GM12865 (cell line): Measurements from ENCODE around the gene HOGA1.
"Not testable (repeated sequence)": the region's sequence is repeated elsewhere in the genome, so short reads cannot be mapped to it uniquely, and the experiment has no call there.

Experiments used
- DNase-seq: peaks from one replicate; pipeline ENCODE4 v3.0.0; 2010; ENCODE audit warnings: low read depth
- H3K4me3 ChIP-seq: 2 replicates; pipeline ENCODE4 v1.5.1; 2011; ENCODE audit warnings: mild to moderate bottlenecking, low read depth, low read length, control low read depth
- TF ChIP-seq, protein P1 (sequence below): IDR thresholded peaks from 2 replicates; pipeline ENCODE4 v1.5.1; 2011; ENCODE audit warnings: low read length, control low read depth, low read depth, inconsistent platforms; ENCODE audit not compliant: insufficient read depth; ENCODE audit errors: missing control alignments

The HOGA1 gene

DNA sequence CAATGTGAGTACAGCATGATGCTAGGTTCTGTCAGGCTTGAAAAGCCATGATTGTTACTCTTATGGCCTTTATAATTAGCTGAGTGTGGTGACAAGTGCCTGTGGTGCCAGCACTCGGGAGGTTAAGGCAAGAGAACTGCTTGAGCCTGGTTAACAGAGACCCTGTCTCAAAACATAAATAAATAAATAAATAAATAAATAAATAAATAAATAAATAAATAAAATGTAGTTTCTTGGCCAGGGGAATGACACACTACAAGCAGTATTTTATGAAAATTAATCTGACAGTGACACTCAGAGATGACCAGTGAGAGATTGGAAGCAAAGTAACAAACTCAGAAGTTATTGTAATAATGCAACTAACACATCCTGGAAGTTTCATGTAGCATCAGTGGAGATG is 51.4 kb downstream of the HOGA1 start:
- TF ChIP-seq, protein P1, sequence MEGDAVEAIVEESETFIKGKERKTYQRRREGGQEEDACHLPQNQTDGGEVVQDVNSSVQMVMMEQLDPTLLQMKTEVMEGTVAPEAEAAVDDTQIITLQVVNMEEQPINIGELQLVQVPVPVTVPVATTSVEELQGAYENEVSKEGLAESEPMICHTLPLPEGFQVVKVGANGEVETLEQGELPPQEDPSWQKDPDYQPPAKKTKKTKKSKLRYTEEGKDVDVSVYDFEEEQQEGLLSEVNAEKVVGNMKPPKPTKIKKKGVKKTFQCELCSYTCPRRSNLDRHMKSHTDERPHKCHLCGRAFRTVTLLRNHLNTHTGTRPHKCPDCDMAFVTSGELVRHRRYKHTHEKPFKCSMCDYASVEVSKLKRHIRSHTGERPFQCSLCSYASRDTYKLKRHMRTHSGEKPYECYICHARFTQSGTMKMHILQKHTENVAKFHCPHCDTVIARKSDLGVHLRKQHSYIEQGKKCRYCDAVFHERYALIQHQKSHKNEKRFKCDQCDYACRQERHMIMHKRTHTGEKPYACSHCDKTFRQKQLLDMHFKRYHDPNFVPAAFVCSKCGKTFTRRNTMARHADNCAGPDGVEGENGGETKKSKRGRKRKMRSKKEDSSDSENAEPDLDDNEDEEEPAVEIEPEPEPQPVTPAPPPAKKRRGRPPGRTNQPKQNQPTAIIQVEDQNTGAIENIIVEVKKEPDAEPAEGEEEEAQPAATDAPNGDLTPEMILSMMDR: no peak
- DNase-seq: no peak
- no peak overlapping the region for H3K4me3 ChIP-seq

DNA sequence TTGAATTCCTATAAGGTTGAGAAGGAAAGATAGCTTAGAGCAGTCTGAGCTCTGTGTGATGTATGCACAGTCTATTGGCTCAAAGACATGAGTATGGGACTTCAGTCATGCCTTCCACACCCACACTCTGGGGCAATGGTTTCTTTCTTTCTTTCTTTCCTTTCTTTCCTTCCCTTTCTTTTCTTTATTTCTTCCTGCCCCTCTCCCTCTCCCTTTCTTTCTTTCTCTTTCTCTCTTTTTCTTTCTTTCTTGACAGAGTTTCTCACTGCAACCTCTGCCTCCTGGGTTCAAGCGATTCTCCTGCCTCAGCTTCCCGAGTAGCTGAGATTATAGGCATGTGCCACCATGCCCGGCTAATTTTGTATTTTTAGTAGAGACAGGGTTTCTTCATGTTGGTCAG is 54.9 kb downstream of the HOGA1 start:
- H3K4me3 ChIP-seq, DNase-seq: not testable (repeated sequence)

GRCh38 chr10:97640174-97640867 is 56.1 kb downstream of the HOGA1 start, which contains the start of gene PI4K2A:
TSS of gene PI4K2A (plus strand) at chr10:97640671. CDS start at chr10:97640743, 72 bp downstream.
- peak; percentile 100 for DNase-seq
- peak within 1 kb of the TSS; percentile 68 for H3K4me3 ChIP-seq
- TF ChIP-seq, protein P1: no peak

GRCh38 chr10:97640868-97641811 is 57.0 kb downstream of the HOGA1 start:
- peak; percentile 34 for DNase-seq
- TF ChIP-seq, protein P1: no peak

GRCh38 chr10:97642471-97643159 is 58.4 kb downstream of the HOGA1 start:
- not testable (repeated sequence) for H3K4me3 ChIP-seq, DNase-seq

More at GRCh38 chr10:97640868-97641811, 57.0 kb downstream of the HOGA1 start:
- H3K4me3 ChIP-seq: peak overlapping the region; percentile 68

DNA sequence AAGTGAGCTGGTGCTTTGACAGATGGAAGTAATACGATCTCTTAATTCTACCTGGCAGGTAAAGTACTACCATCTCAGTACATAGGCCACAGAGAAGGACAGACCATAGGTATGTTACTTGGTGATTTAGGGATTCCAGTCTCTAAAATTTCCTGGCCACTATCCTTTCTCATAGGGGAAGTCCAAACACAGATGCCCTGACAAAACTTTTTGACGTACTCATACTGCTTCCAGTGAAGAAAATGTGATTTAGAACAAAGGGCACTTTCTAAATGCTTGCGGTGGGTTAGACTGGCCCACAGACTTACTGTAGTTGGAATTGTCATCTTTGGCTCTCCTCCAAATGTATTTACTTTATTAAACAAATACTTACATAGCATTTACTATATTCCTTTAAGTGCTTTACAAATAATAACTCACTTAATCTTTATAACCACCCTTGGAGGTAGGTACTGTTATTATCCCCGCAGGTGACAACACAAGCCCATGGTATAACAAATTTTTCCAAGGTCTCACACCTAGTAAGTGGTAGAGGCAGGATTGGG is 59.3 kb downstream of the HOGA1 start:
- DNase-seq: no peak
- TF ChIP-seq, protein P1: no peak
- no peak overlapping the region for H3K4me3 ChIP-seq

DNA sequence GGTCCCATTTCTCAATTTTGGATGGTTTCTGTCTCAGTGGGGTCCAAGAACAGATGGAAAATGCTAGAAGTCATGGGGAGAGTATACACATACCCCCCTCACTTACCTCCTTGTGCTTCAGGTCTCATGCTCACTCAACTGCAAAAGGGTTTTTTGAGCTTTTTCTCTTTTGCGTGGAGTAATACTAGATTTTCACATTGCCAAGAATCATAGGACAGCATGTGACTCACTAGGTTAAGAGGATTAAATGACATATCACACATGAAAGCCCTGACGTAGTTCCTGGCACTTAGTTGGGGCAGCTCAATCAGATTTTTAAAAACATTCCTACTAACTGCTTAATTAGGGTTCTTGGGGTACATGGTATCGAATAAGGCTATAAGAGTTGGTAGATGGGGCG is 60.7 kb downstream of the HOGA1 start:
- no peak overlapping the region for H3K4me3 ChIP-seq
- TF ChIP-seq, protein P1: no peak
- DNase-seq: no peak
